HCT116 (cell line): ENCODE results near the gene PDE10A. TPM values are rescaled to one million over a fixed set of nuclear protein-coding genes. Genes with fewer than 3 reads are reported as not detected.

ENCODE experiments used
- ATAC-seq: fragments of 200-7000 bp; cut with Tn5 transposase; 2 replicates; pipeline ENCODE4 v1.9.1; 2020; ENCODE audit warnings: mild to moderate bottlenecking, moderate library complexity
- BruUV-seq: library from RNA; stranded (reverse); fragments of 400-500 nt; replicated peaks from 2 replicates; lab custom pipeline; 2021; lab: Mats Ljungman, UMichigan
- CTCF ChIA-PET: fragments of 300-600 bp; sonication (Branson Sonifier 250); formaldehyde crosslinking; loops from one replicate; lab custom pipeline; 2021; ENCODE audit warnings: antibody characterized with exemption; lab: Charles Lee
- POLR2A ChIA-PET: fragments of 300-600, 350-600 bp; sonication (Branson Sonifier 250); formaldehyde crosslinking; loops from one replicate; lab custom pipeline; 2021; ENCODE audit warnings: antibody characterized with exemption; lab: Charles Lee
- RAD21 ChIA-PET, 2 experiments: fragments of 300-600 bp; sonication (Branson Sonifier 250); formaldehyde crosslinking; loops; one replicate each; lab custom pipeline; 2023; ENCODE audit warnings: low total read pairs in 2 of 2; ENCODE audit not compliant: uncharacterized antibody in 2 of 2, unreplicated experiment in 2 of 2, low non-redundant PET in 1 of 2; lab: Charles Lee
- DNase-seq: peaks from one replicate; pipeline ENCODE4 v3.0.0-alpha.2; 2010; ENCODE audit warnings: low read depth, low spot score
- H2AFZ ChIP-seq: fragments of 200-600 bp; shearing (Covaris generic), sonication (generic); 2 replicates; pipeline ENCODE4 v1.6.1; 2017; ENCODE audit warnings: low read depth, mixed run types, mixed read lengths, antibody characterized with exemption, low read length; ENCODE audit not compliant: poor library complexity, severe bottlenecking
- H3K27ac ChIP-seq: 2 replicates; pipeline ENCODE4 v1.5.1; 2012; ENCODE audit warnings: low read depth, low read length
- H3K27me3 ChIP-seq: fragments of 200-600 bp; sonication (generic); 2 replicates; pipeline ENCODE4 v1.6.1; 2016; ENCODE audit warnings: mixed run types, low read length, mixed read lengths; ENCODE audit not compliant: insufficient read depth
- H3K36me3 ChIP-seq, 2 experiments: fragments of 200-500 bp in 1 of 2; fragments of 200-600 bp in 1 of 2; sonication (Bioruptor generic) in 1 of 2; sonication (generic) in 1 of 2; 2 replicates each; pipeline versions ENCODE4 v1.5.1 to v1.6.1; 2014 to 2016; ENCODE audit warnings: low read length in 2 of 2, inconsistent platforms in 1 of 2, mixed read lengths in 1 of 2, mixed run types in 1 of 2; ENCODE audit not compliant: insufficient read depth in 2 of 2, control insufficient read depth in 1 of 2
- H3K4me1 ChIP-seq, 2 experiments: fragments of 200-600 bp in 1 of 2; sonication (generic) in 1 of 2; 2 replicates each; pipeline versions ENCODE4 v1.5.1 to v1.6.1; 2012 to 2017; ENCODE audit warnings: low read length in 2 of 2, inconsistent platforms in 1 of 2, mild to moderate bottlenecking in 1 of 2, mixed read lengths in 1 of 2, mixed run types in 1 of 2, moderate library complexity in 1 of 2; ENCODE audit not compliant: insufficient read depth in 2 of 2, control insufficient read depth in 1 of 2
- H3K4me2 ChIP-seq: fragments of 200-600 bp; sonication (generic); 2 replicates; pipeline ENCODE4 v1.6.1; 2017; ENCODE audit warnings: mixed run types, low read length, mixed read lengths
- H3K4me3 ChIP-seq, 2 experiments: fragments of 200-600 bp in 1 of 2; sonication (generic) in 1 of 2; replicated peaks in 1 of 2; 2 replicates each; pipeline ENCODE4 v1.5.1; 2011 to 2016; ENCODE audit warnings: low read length in 2 of 2, control low read depth in 1 of 2, low read depth in 1 of 2, mild to moderate bottlenecking in 1 of 2, mixed read lengths in 1 of 2, mixed run types in 1 of 2
- H3K79me2 ChIP-seq: fragments of 200-600 bp; sonication (generic); 2 replicates; pipeline ENCODE4 v1.6.1; 2017; ENCODE audit warnings: mild to moderate bottlenecking, mixed run types, low read length, moderate library complexity, mixed read lengths; ENCODE audit not compliant: insufficient read depth
- H3K9ac ChIP-seq: fragments of 200-600 bp; sonication (generic); 2 replicates; pipeline ENCODE4 v1.6.1; 2016; ENCODE audit warnings: low read length, mixed read lengths
- H3K9me2 ChIP-seq: fragments of 200-600 bp; sonication (generic), shearing (Covaris generic); 2 replicates; pipeline ENCODE4 v1.6.1; 2017; ENCODE audit warnings: mixed run types, mild to moderate bottlenecking, moderate library complexity; ENCODE audit not compliant: insufficient read depth
- H3K9me3 ChIP-seq, 2 experiments: fragments of 200-500 bp in 1 of 2; fragments of 200-600 bp in 1 of 2; sonication (Bioruptor generic) in 1 of 2; sonication (generic) in 1 of 2; 2 replicates each; pipeline ENCODE4 v1.6.1; 2014 to 2017; ENCODE audit warnings: low read length in 2 of 2, mixed read lengths in 2 of 2, inconsistent platforms in 1 of 2, low read depth in 1 of 2, mild to moderate bottlenecking in 1 of 2, mixed run types in 1 of 2, moderate library complexity in 1 of 2; ENCODE audit not compliant: control insufficient read depth in 1 of 2, insufficient read depth in 1 of 2
- H4K20me1 ChIP-seq: fragments of 200-600 bp; sonication (generic), shearing (Covaris generic); 2 replicates; pipeline ENCODE4 v1.6.1; 2017; ENCODE audit warnings: mixed run types, mild to moderate bottlenecking, moderate library complexity; ENCODE audit not compliant: insufficient read depth
- CEBPB ChIP-seq: IDR thresholded peaks from 2 replicates; pipeline ENCODE4 v1.6.1; 2012; ENCODE audit warnings: low read depth
- CTCF ChIP-seq, 3 experiments: fragments of 200-600 bp in 1 of 3; sonication (generic) in 1 of 3; IDR thresholded peaks in 2 of 3; conservative IDR thresholded peaks in 1 of 3; 2 replicates each; pipeline ENCODE4 v1.5.1; 2012 to 2017; ENCODE audit warnings: low read depth in 2 of 3, low read length in 2 of 3, antibody characterized with exemption in 1 of 3, borderline replicate concordance in 1 of 3, control low read depth in 1 of 3, mild to moderate bottlenecking in 1 of 3, mixed read lengths in 1 of 3, mixed run types in 1 of 3, moderate library complexity in 1 of 3; ENCODE audit not compliant: insufficient read depth in 1 of 3
- EGR1 ChIP-seq: IDR thresholded peaks from 2 replicates; pipeline ENCODE4 v1.6.1; 2012; ENCODE audit warnings: low read depth
- JUND ChIP-seq: IDR thresholded peaks from 2 replicates; pipeline ENCODE4 v1.6.1; 2012
- REST ChIP-seq: IDR thresholded peaks from 2 replicates; pipeline ENCODE4 v1.6.1; 2012; ENCODE audit warnings: low read depth
- SP1 ChIP-seq: IDR thresholded peaks from 2 replicates; pipeline ENCODE4 v1.6.1; 2012; ENCODE audit warnings: low read depth
- SRF ChIP-seq: IDR thresholded peaks from 2 replicates; pipeline ENCODE4 v1.6.1; 2012; ENCODE audit warnings: low read depth
- TCF7L2 ChIP-seq: IDR thresholded peaks from 2 replicates; pipeline ENCODE4 v1.7.0; 2011; ENCODE audit warnings: borderline replicate concordance, inconsistent platforms; ENCODE audit not compliant: insufficient read depth, insufficient read length; ENCODE audit errors: extremely low read depth
- YY1 ChIP-seq: IDR thresholded peaks from 2 replicates; pipeline ENCODE4 v1.6.1; 2011; ENCODE audit warnings: low read length, low read depth, moderate library complexity, mild to moderate bottlenecking; ENCODE audit not compliant: insufficient replicate concordance; ENCODE audit errors: extremely low read depth
- ZFX ChIP-seq: fragments of 450-650 bp; IDR thresholded peaks from 2 replicates; pipeline ENCODE4 v1.6.1; 2017
- ZNF274 ChIP-seq: fragments of 200-500 bp; sonication (Bioruptor generic); IDR thresholded peaks from 2 replicates; pipeline ENCODE4 v1.6.1; 2014; ENCODE audit warnings: mild to moderate bottlenecking, low read depth, low read length, inconsistent platforms
- intact Hi-C: fragments of 100-400 bp; cut with micrococcal nuclease; formaldehyde crosslinking; loops from 2 replicates; pipeline ENCODE4 v1.10.0; 2022
- total RNA-seq: library from RNA; stranded (reverse); gene quantifications from one replicate; pipeline ENCODE4 v1.2.1, GENCODE V29; 2021; ENCODE audit not compliant: unreplicated experiment
- TF ChIP-seq, protein P1 (sequence below): IDR thresholded peaks from 2 replicates; pipeline ENCODE4 v1.6.1; 2011; ENCODE audit warnings: mild to moderate bottlenecking, low read length, moderate library complexity; ENCODE audit not compliant: insufficient replicate concordance; ENCODE audit errors: extremely low read depth

PDE10A gene
- total RNA-seq, 1 experiment from 2014 or later = 0.37 TPM

DNA sequence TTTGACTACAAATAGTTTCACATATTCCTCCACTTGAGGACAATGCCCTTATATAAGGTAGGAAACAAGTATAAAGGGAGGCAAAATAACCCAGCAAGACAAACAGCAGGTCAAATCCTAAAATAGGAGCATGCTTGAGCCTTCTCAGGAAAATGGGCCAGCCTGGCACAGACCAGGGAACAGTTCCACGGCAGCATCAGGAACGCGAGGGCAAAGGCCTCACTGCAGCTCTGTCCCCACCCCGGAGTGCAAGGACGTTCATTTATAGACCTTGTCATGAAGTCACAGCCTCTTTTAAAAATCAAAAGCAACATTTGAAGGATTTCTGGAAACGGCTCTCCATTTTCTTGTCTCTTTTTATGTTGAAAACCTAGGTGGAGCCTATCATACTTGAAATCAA lies 17.1 kb downstream of the PDE10A start:
- ChIA-PET RAD21 (no interaction called here), POLR2A (no interaction called here), CTCF (no interaction called here)
- H3K4me3 ChIP-seq = no peak overlapping the region
- ATAC-seq = no peak
- H3K9me3 ChIP-seq = no peaks in the 10 kb centered on the region; a peak in 1 of 4 replicates
- H2AFZ ChIP-seq = no peak overlapping the region
- no peak for DNase-seq
- H3K9me2 ChIP-seq = no peaks in the 10 kb centered on the region
- no peak overlapping the region for H3K4me2 ChIP-seq
- H3K27me3 ChIP-seq = no peaks in the 10 kb centered on the region
- H3K4me1 ChIP-seq = no peaks in the 10 kb centered on the region
- intact Hi-C loops = no loop called here
- no peak for TF ChIP-seq TCF7L2
- no peaks in the 10 kb centered on the region for H3K36me3 ChIP-seq
- no peak overlapping the region for H3K9ac ChIP-seq
- no TSS peak for BruUV-seq
- H4K20me1 ChIP-seq = no peaks in the 10 kb centered on the region
- H3K27ac ChIP-seq = no peak overlapping the region
- H3K79me2 ChIP-seq = no peaks in the 10 kb centered on the region

DNA sequence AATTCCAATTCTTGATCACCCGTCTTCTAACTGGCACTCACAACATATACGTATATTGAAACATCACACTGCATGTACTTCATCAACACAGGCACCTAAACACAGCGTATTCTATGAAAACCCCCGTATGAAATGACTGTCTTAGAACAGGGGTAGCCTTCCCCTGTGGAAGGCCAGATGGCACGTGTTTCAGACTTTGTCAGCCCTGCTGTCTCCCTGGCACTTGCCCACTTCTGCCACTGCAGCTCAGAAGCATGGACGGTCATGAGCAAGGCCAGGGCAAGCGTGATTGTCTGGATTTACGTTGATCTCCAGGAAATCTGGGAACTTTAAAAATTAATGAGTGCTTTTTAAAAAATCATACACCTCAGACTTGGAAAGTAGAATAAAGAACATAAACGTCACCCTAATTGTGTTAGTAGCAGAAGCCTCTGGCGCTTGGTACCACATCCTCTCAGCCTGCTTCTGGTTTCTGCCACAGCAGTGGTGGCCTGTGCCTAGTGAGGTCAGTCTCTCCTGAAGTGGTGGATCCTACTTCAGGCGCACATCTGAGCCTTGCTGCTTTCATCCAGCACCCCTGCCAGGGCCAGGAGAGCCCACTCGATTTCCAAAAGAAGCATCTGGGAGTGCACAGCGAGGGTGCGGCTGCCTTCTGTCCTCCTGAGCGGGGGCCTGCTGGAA lies 18.3 kb downstream of the PDE10A start:
- H3K79me2 ChIP-seq = no peaks in the 10 kb centered on the region
- POLR2A ChIA-PET = no interaction called here
- no peaks in the 10 kb centered on the region; a peak in 1 of 4 replicates for H3K9me3 ChIP-seq
- H3K27ac ChIP-seq = no peak overlapping the region
- no peaks in the 10 kb centered on the region for H3K36me3 ChIP-seq
- BruUV-seq = no TSS peak
- no peak overlapping the region for H3K9ac ChIP-seq
- no peaks in the 10 kb centered on the region for H3K9me2 ChIP-seq
- H3K4me1 ChIP-seq = no peaks in the 10 kb centered on the region
- ATAC-seq (no peak), DNase-seq (no peak)
- H3K4me2 ChIP-seq = no peak overlapping the region
- CTCF ChIA-PET = no interaction called here
- RAD21 ChIA-PET = no interaction called here
- intact Hi-C loops = no loop called here
- no peak overlapping the region for H3K4me3 ChIP-seq
- no peak overlapping the region for H2AFZ ChIP-seq
- no peaks in the 10 kb centered on the region for H3K27me3 ChIP-seq
- H4K20me1 ChIP-seq = no peaks in the 10 kb centered on the region
- TF ChIP-seq SP1 (no peak), CTCF (IDR thresholded peaks at IDR 0.05 in 2 of 3, conservative IDR thresholded peaks at IDR 0.05 in 1 of 3; ENCODE audit: borderline replicate concordance in 1 of 3, insufficient read depth in 1 of 3, low read depth in 2 of 3, low read length in 2 of 3) (no peak), SRF (no peak), CEBPB (no peak), YY1 (no peak), ZNF274 (no peak), ZFX (no peak), EGR1 (no peak), JUND (no peak), REST (no peak)
- TF ChIP-seq, protein P1, sequence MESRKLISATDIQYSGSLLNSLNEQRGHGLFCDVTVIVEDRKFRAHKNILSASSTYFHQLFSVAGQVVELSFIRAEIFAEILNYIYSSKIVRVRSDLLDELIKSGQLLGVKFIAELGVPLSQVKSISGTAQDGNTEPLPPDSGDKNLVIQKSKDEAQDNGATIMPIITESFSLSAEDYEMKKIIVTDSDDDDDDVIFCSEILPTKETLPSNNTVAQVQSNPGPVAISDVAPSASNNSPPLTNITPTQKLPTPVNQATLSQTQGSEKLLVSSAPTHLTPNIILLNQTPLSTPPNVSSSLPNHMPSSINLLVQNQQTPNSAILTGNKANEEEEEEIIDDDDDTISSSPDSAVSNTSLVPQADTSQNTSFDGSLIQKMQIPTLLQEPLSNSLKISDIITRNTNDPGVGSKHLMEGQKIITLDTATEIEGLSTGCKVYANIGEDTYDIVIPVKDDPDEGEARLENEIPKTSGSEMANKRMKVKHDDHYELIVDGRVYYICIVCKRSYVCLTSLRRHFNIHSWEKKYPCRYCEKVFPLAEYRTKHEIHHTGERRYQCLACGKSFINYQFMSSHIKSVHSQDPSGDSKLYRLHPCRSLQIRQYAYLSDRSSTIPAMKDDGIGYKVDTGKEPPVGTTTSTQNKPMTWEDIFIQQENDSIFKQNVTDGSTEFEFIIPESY = no peak
